ENCODE results near the gene NFYA. TPM values are rescaled to one million over a fixed set of nuclear protein-coding genes. Genes with fewer than 3 reads are reported as not detected.

NFYA gene
- total and polyA plus RNA-seq, 7 donors: 7.4 to 12.8 (median 10.2) TPM

DNA sequence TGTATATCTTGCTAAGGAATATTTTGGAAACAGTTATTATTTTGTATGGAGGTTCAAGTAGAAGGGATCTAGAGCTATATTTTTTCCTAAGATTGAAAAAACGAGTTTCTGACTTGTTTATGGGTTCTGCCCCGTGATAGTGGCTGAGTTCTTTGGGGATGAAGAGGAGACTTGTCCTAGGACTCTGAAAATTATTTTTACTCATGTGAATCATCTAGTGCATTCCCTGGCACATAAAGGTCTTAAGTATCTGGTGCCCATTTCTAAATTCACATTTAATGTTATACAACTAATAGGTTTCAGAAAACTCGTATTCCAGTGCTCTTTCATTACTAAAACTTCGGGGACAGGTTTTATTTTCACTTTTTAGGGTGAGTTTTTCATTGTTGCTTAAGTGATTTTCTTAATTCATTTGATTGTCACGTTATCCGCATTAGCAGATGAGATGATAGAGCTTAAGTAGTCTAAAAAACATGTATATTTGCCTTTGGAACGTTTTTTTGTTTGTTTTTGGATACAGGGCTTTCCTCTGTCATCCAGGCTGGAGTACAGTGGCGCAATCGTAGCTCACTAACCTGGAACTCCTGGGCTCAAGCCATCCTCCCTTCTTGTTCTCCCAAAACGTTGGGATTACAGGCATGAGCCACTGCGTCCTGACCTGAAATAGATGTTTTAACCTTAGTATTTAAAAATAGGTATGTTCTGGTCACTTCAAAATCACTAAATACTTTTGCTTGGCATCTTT is 2.1 kb downstream of the NFYA start:
- H3K36me3 ChIP-seq: peaks cover 0 to 10% (median 4%) of the 10 kb centered on the region in 4 donors
- peaks cover 0 to 32% (median 27%) of the 10 kb centered on the region in 4 donors for H3K4me1 ChIP-seq
- no peak for DNase-seq
- peak overlapping the region; percentile 96 to 100 (median 99) for H3K27ac ChIP-seq
- H3K9me3 ChIP-seq: no peaks in the 10 kb centered on the region
- WGBS, 2 donors: 22 to 57% methylated on average over 11 of the region's 11 CpGs
- intact Hi-C loops (cut with DNase I): loop anchor here (10.0 kb wide), 2 partner anchors 710 to 1960 kb away; partner anchors contain the start of genes PRICKLE4, SAYSD1 and TOMM6
- TF ChIP-seq EP300 (IDR thresholded peaks at IDR 0.05) (no peak), CTCF (IDR thresholded peaks at IDR 0.05) (no peak), POLR2AphosphoS5 (IDR thresholded peaks at IDR 0.05) (no peak), POLR2A (IDR thresholded peaks at IDR 0.05) (no peak)
- H3K4me3 ChIP-seq: peak overlapping the region in 3 of 4 donors; percentile 87 to 96 (median 94)
- H3K27me3 ChIP-seq: no peaks in the 10 kb centered on the region

DNA sequence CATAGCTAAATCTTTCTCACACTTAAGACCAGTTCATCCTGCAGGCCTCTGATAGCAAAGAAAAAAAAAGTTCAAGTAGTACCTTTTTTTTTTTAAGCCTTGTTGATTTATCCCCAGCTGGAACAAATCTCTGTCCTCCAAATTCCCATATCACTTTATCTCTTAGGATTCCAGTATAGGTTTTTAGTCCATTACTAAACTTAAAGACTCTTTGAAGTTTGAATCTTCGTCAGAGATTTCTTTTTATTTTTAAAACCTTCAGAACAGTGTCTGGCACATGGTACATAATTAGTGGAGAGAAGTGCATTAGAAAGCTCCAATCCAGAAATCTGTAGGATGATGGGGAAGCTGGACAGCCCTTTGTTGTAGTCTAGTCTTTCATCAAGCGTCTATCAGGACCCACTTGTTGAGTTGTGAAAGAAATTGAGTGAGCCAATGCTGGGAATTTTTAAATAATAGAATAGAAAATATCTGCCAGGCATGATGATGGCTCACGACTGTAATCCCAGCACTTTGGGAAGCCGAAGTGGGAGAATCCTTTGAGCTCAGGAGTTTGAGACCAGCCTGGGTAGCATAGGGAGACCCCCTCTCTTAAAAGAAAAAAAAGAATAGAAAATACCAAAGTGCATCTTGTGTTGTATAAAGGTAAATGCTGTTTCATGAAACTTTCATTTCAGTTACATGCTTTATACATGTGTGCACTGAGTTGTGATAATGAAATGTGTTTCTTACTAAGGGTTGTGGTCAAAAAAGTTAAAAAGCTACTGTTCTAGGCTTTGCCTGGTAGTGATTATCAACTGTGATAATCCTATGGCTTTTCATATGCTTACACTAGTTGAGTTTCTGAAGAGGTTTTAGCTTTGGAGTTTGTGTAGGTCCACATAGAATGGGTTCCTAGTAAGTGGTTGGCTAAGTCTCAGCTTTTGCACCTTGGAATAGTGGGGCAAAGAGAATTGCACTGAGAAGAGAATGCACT is 3.2 kb downstream of the NFYA start:
- DNase-seq: no peak
- no peaks in the 10 kb centered on the region for H3K9me3 ChIP-seq
- peaks cover 0 to 21% (median 12%) of the 10 kb centered on the region in 4 donors for H3K36me3 ChIP-seq
- H3K27ac ChIP-seq: peak overlapping the region; percentile 96 to 100 (median 99)
- no peaks in the 10 kb centered on the region for H3K27me3 ChIP-seq
- peaks cover 0 to 27% (median 21%) of the 10 kb centered on the region in 4 donors for H3K4me1 ChIP-seq
- TF ChIP-seq POLR2A (IDR thresholded peaks at IDR 0.05) (no peak), EP300 (IDR thresholded peaks at IDR 0.05) (no peak), POLR2AphosphoS5 (IDR thresholded peaks at IDR 0.05) (no peak), CTCF (IDR thresholded peaks at IDR 0.05) (no peak)
- intact Hi-C loops (cut with DNase I): loop anchor here (10.0 kb wide), 2 partner anchors 709 to 1961 kb away; partner anchors contain the start of genes PRICKLE4, SAYSD1 and TOMM6
- 86% methylated on average over 4 of the region's 4 CpGs for WGBS, 2 donors
- H3K4me3 ChIP-seq: no peak overlapping the region

DNA sequence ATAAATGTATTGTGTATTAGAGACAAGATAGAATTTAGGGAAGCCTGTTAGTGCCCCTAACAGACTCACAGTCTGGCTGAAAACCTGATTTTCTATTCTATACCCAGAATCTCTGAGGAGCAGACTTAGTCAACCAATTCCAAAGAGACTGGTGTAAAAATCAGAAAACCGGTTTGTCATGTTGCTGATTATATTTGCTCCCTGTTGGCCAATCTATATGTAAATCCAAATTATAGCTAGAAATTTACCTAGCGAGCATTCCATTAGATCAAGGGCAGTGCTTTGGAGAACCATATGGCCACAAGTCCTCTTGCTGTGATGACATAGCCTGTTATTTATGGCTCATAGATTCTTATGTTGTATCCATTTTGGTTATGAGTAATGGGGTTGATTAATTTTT is 4.8 kb downstream of the NFYA start:
- H3K27me3 ChIP-seq: no peaks in the 10 kb centered on the region
- TF ChIP-seq POLR2A (IDR thresholded peaks at IDR 0.05): no peak
- TF ChIP-seq EP300 (IDR thresholded peaks at IDR 0.05): no peak
- no peak for TF ChIP-seq CTCF (IDR thresholded peaks at IDR 0.05)
- TF ChIP-seq POLR2AphosphoS5 (IDR thresholded peaks at IDR 0.05): no peak
- intact Hi-C loops (cut with DNase I): loop anchor here (10.0 kb wide), 2 partner anchors 707 to 1963 kb away; partner anchors contain the start of genes PRICKLE4, SAYSD1 and TOMM6
- H3K9me3 ChIP-seq: no peaks in the 10 kb centered on the region
- H3K36me3 ChIP-seq: peaks cover 0 to 37% (median 16%) of the 10 kb centered on the region in 4 donors
- H3K4me3 ChIP-seq: no peak overlapping the region
- no peak overlapping the region for H3K27ac ChIP-seq
- peaks cover 0 to 22% (median 15%) of the 10 kb centered on the region in 4 donors for H3K4me1 ChIP-seq
- DNase-seq: no peak
- 23 to 71% methylated on average over 2 of the region's 2 CpGs for WGBS, 2 donors

DNA sequence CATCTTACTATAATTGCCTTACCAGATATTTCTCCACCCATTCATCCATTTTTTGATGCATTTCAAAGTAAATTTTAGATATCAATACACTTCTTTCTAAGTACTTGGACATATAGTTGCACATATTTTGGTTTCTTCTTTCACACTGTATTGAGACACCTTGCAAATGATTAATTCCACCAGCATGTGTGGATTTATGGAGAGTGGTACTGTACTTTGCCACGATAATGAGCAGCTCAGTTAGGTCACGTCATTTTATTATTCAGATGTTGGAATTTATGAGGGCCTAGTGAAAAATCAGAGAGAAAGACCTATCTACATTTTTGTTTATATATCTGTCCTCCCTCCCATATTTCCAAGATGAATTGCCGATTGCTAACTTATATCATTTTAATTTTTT is 5.3 kb downstream of the NFYA start:
- Histone ChIP-seq H3K36me3 (peaks cover 0 to 40% (median 16%) of the 10 kb centered on the region in 4 donors), H3K4me1 (peaks cover 0 to 22% (median 15%) of the 10 kb centered on the region in 4 donors), H3K4me3 (no peak overlapping the region), H3K27ac (no peak overlapping the region), H3K27me3 (no peaks in the 10 kb centered on the region), H3K9me3 (no peaks in the 10 kb centered on the region)
- intact Hi-C loops (cut with DNase I): loop anchor here (10.0 kb wide), 2 partner anchors 707 to 1963 kb away; partner anchors contain the start of genes PRICKLE4, SAYSD1 and TOMM6
- DNase-seq: no peak
- WGBS, 2 donors: 23 to 78% methylated on average over 3 of the region's 3 CpGs
- no peak for TF ChIP-seq CTCF (IDR thresholded peaks at IDR 0.05)
- no peak for TF ChIP-seq POLR2A (IDR thresholded peaks at IDR 0.05)
- no peak for TF ChIP-seq EP300 (IDR thresholded peaks at IDR 0.05)
- no peak for TF ChIP-seq POLR2AphosphoS5 (IDR thresholded peaks at IDR 0.05)
